ENCODE measurements around the gene CELA2B.

- TF ChIP-seq CTCF (IDR thresholded peaks at IDR 0.05 in 2 of 3, conservative IDR thresholded peaks at IDR 0.05 in 1 of 3; ENCODE audit: insufficient read depth in 2 of 3, low read depth in 1 of 3, low read length in 3 of 3) (no peak), RNF2 (IDR thresholded peaks at IDR 0.05) (no peak), FOSL1 (tag; conservative IDR thresholded peaks at IDR 0.05) (no peak), FOXM1 (IDR thresholded peaks at IDR 0.05; ENCODE audit: low read depth) (no peak), FOXM1 (CRISPR knock-in tag; IDR thresholded peaks at IDR 0.05; ENCODE audit: low read depth) (no peak), HDGF (IDR thresholded peaks at IDR 0.05) (no peak), PURB (CRISPR knock-in tag; IDR thresholded peaks at IDR 0.05; ENCODE audit: low read depth) (no peak), EZH2 (IDR thresholded peaks at IDR 0.05; ENCODE audit: borderline replicate concordance, low read depth, low read length) (no peak), HMG20B (CRISPR knock-in tag; IDR thresholded peaks at IDR 0.05) (no peak), CBX8 (IDR thresholded peaks at IDR 0.05; ENCODE audit: borderline replicate concordance, extremely low read depth, low read depth, low read length, poor library complexity, severe bottlenecking) (no peak), SREBF2 (CRISPR knock-in tag; IDR thresholded peaks at IDR 0.05) (no peak), ZNF253 (CRISPR knock-in tag; conservative IDR thresholded peaks at IDR 0.05) (no peak), CUX1 (CRISPR knock-in tag; IDR thresholded peaks at IDR 0.05) (no peak), GATAD2B (IDR thresholded peaks at IDR 0.05; ENCODE audit: borderline replicate concordance) (no peak), MECOM (CRISPR knock-in tag; IDR thresholded peaks at IDR 0.05) (no peak)
These were observed 34.9 kb downstream of the CELA2B start for GRCh38 chr1:15510611-15511405.
